GM11168 (cell line): ENCODE results near the gene TXNRD1.

Source experiments
- in situ Hi-C: fragments of 300-500 bp; cut with MboI; formaldehyde crosslinking; loops from one replicate; pipeline ENCODE4 v1.12.0; 2022; ENCODE audit warnings: low sequenced_read_pairs; ENCODE audit not compliant: unreplicated experiment

The TXNRD1 gene

DNA sequence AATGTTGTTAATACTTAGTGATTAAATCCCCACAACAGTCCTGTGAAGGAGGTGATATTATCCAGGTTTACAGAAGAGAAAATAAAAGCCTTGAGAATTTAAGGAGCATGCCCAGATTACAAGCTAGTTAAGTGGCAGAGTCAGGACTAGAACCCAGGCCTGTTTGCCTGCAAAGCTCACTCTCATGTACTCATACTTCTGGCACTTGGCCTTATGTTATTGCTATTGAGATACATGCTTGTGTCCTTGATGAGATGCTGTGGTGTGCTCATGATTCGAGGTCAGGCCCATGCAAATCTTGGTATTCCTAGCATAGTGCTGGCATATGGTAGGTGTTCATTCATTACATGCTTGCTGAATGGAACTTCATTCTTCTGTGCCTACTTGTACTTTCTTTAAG, 80.4 kb downstream of the TXNRD1 start:
- in situ Hi-C loops = no loop called here

DNA sequence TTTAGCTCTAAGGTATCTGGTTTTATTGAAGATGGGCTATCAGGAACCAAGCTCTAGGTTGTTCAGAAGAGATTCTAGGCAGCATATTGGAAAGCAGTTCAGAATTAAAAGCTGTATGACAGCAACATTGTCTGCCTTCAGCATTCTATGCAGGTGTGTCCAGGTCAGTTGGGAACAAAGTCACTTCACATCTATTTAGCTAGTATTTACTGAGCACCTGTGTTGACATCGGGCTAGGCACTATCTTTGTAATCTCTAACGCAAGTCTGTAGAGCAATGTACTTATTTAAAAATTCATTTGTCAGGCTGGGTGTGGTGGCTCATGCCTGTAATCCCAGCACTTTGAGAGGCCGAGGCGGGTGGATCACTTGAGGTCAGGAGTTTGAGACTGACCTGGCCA, 81.1 kb downstream of the TXNRD1 start:
- in situ Hi-C loops = no loop called here

DNA sequence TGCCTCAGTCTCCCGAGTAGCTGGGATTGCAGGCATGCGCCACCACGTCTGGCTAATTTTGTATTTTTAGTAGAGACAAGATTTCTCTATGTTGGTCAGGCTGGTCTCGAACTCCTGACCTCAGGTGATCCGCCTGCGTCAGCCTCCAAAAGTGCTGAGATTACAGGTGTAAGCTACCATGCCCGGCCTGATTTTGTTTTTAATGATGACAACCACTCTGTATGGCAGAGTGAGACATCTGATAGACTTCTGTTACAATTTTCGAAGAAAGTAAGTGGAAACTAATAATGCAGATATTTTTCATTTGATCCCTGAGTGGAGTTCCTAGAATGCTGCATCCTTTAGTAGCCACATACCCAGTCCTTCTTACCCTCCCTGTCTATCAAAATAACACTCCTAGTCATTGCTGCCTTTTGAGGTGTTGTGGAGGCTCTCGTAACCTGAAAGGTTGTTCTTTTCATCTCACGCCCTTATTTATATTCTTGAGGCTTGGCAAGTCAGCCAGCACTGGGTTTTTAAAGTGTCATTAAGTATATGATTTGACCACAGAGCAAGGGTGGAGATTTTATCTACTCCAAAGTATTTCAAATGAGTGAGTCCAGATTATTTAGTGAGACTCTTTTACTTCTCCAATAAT, 82.0 kb downstream of the TXNRD1 start:
- in situ Hi-C loops = no loop called here

DNA sequence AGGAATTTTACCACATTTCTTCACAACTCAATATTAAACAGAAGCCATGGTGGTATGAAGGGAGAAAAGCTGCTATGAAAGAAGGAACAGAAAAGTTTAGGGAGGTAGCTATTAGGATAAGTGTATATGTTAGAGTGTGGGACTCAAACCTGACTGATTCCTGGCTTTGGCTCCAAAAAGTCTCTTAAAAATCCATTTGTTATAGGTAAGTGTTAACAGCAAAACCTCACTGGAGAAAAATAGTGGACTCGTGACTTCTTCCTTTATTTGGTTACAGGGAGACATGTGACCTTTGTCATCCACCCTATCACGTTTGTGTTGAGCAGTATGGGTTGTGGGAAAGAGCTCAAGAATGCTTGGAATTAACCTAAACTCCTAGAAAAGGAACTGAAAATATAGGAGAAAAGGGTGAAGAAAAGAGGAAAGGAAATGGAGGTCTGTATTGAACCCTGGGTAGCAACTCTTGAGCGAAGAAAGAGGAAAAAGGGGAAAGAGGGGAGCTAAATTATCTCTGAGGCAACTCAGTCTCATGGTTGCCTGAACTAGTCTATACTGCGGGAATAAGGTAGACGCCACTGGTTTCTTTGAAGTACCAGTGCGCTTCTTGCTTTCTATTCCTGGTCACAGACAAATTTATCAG, 84.4 kb downstream of the TXNRD1 start:
- in situ Hi-C loops = no loop called here

DNA sequence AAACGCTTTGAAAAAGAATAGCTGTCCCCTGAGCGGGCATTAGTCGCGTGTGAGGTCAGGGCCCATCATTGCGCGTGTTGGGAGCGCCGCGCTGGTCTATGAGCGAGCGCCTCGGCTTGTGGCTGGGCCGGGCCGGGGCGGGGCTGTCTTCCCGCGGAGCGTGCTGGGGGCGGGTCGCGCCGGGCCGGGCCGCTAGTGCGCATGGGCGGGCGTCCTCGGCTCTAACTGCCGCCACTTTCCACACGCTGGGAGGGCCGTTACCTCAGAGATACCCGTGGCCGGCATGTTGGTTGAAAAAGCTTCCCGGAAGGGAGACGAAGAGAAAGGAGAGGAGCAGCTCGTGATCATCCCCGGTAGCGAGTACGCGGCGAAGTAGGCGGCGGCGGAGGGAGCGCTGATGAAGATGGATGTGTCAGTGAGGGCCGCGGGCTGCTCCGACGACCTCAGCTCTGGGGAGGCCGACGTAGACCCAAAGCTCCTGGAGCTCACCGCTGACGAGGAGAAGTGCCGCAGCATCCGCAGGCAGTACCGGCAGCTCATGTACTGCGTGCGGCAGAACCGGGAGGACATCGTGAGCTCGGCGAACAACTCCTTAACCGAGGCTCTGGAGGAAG, 88.1 kb downstream of the TXNRD1 start, which contains the start of gene EID3:
TSS of gene EID3 (plus strand) at position 202 of the 614 bp plus-strand sequence. CDS start at position 398, 196 bp downstream.
- in situ Hi-C loops = no loop called here

DNA sequence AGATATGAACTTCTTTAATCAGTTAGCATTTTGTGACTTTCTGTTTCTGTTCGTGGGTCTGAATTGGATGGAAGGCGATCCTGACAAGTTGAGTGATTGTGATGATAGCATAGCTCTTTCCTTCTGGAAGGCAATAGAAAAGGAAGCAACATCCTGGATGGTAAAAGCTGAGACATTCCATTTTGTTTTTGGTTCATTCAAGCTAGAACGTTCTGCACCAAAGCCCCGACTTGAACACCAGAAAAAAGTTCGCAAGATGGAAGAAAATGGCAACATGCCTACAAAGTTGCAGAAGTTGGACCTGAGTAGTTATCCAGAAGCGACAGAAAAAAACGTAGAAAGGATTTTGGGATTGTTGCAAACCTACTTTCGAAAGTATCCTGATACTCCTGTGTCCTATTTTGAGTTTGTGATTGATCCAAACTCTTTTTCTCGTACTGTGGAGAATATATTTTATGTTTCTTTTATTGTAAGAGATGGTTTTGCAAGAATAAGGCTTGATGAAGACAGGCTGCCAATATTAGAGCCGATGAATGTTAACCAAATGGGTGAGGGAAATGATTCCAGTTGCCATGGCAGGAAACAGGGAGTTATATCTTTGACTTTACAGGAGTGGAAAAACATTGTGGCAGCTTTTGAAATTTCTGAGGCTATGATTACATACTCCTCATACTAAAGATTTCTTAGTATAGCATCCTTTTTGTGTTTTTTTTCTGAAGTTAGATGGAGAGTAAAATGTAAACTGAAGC, 88.9 kb downstream of the TXNRD1 start:
- in situ Hi-C loops = no loop called here

DNA sequence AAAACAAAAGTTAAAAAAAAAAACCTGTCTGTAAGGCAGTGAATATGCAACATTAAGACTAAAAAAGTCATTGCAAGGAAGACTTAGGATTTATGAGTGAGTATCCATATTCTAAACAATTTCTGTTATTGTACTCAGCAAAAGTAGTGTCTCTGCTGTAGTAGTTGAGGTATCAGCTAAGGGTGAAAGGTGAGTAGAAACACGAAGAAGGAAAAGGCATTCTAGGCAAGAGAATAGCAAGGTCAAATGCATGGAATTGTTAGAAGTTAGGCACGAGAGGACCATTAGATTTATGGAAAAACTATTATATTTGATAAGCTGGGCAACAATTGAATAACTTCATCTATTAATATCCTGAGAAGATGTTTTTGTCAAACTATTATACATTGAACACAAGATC, 89.8 kb downstream of the TXNRD1 start:
- in situ Hi-C loops = no loop called here

DNA sequence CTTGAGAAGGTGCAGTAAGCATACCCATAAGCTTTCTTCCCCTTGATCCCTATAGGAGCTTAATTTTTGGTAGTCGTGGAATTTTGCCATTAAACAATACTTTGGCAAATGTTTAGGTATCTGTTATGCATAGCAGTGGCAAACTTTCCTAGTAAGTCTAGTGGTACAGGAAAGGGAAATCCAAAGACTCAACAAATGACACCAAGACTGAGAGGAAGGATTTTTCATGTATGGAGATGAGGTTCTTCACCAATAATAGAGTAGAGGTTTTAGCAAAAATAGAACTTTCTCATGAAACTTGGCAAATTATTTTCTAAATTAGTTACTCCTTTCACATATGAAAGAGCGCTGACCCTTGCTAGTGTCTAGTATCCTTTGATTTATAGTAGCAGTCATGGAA, 90.8 kb downstream of the TXNRD1 start:
- in situ Hi-C loops = no loop called here

DNA sequence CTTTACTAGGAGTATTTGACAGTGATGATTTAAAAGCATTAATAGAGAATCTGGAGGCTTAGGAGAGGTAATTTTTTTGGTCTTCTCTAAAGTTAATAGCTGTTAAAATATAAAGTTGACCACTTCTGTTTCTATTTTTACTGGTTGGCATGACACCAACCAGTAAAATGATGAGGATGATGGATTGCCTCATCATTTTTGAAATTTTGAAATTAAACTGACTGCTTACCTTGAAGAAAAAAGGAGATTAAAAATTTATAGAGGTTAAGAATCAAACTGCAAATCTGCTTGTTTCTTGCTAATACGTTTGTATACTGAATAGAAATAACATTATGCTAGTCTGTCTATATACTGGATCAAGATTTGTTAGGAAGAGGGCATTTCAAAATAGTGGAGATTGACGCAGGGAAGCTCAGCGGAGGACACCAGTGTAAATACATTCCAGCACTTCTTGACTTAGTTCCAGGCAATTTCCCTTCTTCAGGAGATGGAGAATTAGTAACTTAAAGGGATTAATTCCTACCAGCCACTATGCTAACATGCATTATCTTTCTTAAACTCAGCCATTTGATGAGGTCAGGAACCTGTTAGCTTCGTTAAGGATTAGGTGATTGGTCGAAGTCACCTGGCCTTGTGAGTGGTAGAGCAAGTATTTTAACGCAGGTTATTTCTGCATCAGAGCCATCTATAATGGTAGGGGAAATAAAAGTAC, 91.5 kb downstream of the TXNRD1 start:
- in situ Hi-C loops = no loop called here

DNA sequence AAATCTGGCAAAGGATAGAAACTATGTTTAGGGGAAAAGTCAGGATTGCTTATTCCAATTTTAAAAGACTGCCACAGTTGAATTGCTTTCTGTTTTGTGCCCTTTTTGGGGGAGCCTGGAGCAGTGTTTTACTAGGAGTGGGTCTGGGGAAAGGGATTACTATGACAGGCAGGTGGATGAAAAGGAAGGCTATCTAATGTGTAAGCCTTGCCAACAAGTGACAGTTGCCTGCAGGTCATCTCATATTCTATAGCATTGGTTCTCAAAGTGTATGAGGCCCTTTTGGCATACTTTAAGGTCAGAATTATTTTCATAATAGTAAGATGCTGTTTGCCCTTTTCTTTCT, 92.0 kb downstream of the TXNRD1 start:
- in situ Hi-C loops = no loop called here

DNA sequence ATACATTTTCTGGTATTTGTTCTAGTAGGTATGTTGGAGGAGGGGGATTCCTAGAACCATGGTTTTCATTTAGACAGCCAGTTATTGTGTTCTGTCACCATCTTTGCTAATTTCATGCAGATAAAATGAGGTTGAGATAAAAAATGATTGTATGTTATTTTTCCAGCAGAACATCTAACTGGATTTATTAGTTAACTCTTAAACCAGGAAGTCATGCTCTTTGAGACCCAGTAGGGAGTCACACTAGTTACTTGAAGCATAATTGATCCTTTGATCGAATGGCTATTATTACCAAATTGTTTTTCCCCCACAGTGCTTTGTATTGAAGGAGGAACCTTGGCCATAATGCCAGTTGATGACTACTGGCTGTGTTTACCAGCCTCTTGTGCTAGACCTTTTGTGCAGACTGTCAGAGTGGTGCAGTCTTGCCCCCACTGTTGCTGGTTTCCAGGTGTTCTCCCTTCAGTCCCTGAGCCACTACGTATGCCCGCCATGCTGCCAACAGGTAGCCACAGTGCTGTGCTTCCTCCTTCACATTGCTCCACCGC, 93.9 kb downstream of the TXNRD1 start:
- in situ Hi-C loops = no loop called here

DNA sequence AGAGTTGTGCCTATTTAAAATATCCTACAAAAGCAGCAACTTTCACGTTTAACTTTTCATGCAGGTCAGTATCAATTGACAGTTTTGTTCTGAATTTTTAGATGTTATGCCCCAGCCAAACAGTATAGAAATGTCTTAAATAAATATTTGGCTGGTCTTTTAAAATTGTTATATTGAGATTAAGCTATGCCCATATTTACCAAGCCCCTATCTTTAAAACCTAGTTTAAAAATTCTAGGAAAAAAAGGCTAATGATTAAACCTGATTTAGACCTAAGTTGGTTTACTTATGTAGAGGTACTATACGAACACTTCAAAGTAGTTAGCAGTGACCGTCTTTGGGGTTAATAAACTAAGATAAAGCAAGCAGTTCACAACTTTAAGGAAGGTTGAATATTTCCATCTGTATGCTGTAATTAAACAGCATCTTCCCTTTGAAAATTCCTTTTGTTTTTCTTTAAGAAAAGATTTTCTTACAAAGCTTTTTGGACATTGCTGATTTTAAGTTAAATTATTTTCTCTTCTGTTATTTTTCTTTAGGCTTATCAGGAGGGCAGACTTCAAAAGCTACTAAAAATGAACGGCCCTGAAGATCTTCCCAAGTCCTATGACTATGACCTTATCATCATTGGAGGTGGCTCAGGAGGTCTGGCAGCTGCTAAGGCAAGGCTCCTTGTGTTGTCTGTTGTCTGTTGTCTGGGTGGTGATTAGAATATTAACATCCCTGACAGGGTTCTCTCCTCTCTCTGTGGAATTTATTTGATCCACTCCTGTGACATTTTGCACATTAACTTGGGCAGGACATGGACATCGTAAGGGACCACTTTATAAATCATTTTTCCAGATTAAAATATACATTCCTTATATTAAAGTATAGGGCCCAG, 95.4 kb downstream of the TXNRD1 start:
- in situ Hi-C loops = no loop called here

DNA sequence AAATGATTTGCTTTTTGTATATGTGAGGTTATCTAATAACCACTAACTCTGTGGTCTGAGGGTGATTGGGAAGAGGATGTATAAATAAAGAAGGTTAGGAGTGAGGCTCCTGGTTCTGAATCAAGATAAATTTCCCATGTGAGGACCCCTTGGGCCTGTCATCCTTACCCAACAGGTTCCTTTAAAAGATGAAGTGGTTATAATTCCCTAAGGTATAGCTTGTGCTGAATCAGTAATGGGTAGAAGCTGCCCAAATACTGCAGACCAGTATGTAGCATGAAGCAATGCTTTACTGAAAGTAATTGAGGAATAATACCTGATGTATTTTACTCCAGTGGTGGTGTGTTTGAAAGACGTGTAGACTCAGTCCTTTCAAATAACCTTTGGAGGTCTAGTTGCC, 96.6 kb downstream of the TXNRD1 start:
- in situ Hi-C loops = no loop called here

DNA sequence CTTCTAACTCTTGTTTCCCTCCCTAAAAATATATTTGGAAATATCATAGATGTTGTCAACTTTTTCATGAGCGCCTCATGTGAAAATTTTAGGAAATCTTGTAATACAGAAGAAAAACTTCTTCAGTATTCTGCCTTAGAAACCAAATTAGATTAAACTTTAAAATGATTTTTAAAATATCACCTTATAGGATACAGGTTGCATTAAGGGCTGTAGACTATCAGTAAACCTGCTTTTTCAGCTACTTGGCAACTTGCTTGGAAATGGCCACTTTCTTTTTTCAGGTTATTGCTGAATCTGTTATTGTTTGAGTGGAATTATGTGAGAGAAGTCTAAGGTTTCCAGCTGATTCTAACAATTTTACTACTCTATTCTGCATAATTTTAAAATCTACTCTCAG, 97.1 kb downstream of the TXNRD1 start:
- in situ Hi-C loops = no loop called here

DNA sequence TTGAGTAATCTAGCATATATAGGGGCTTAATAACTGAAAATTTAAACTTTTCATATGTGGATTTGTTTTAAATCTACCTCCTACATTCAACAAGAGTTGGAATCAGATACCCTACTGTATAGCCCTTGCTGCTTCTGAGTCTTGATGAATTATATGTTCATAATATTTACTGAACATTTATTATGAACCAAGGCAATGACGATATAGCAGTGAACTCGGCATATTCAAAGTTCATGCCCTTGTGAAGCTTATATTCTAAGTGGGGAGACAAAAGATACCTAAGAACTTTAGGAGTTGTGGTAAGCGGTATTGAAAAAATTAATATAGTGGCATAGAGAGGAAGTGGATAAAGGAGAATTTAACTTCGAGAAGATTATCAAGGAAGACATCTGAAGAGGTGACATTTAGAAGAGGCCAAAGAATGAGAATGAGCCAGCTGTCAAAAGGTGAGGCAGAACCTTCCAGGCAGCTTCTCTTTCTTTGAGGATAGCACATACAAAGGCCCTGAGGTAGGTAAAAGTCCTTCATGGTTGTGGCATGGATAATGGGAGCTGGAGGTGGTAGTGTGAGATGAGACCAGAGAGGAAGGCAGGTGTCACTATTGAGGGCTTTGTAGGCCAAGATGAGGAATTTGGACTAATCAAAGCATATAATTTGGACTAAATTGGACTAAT, 98.1 kb downstream of the TXNRD1 start:
- in situ Hi-C loops = no loop called here

DNA sequence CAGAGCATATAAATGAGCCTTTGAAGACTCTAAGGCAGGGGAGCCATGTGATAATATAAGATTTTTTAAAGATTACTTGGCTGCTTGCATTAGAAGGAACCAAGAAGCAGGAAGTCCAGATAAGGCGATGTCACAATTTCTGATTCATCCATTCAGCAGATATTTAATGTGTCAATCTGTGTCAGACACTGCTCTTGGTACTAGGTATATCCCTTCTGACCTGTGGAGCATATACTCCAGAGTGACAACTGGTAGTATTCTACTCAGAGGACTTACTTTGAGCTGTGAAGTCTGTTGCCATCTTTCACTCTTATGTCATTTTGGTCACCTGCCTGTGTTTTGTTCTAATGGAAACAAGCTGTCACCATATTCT, 98.6 kb downstream of the TXNRD1 start:
- in situ Hi-C loops = no loop called here

DNA sequence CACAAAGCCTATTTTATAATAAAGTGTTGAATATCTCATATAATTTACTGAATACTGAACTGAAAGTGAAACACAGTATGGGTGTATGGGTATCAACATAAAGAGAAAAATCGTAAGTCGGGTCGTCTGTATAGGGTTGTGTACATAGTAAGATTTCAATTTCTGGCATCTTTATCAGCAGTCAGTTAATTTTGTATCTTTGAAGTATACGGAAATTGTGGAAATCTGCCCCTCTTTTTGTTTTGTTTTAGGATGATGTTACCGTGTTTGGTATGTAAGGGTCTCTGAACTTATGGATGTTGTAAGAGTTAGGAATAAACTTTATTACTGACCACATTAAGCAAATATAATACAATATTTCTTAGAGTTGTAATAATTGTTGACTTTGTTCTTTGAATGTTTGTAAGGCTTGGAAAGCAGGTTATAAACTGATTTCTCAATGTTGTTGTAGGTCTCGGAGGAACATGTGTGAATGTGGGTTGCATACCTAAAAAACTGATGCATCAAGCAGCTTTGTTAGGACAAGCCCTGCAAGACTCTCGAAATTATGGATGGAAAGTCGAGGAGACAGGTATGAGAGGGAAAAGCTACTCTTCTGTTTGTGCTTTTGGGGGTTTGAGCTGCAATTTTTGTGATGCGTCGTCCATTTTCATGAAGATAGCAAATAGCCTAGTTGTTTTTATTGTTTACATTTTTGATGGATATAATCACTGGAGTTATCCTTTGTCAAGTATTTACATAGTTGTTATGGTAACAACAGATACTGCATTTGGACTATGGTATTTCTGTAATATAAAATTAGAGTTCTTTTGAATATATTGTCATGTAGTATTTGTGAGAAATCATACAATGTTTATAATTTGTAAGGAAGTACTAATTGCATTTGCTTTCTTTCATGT, 100.0 kb downstream of the TXNRD1 start:
- in situ Hi-C loops = no loop called here

DNA sequence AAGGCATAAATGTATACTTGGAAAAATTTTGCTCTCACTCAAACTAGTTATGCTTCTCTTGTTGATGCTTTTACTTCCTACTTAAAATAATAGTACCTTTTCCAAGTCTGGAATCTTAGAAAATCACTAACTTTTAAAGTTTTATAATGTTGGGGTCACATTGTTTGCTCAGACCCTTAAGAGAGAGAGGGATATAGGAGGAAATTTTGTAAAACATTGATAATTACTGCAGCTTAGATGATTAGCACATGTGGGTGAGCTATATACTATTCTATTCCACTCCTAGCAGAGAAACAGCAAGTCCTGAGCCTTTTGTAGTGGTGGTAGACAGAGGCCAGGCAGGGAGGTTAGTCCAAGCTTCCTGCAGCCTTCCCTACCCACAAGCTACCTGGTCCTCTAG, 101.4 kb downstream of the TXNRD1 start:
- in situ Hi-C loops = no loop called here
